Mesenchymal stem cell (in vitro differentiated cells and primary cell): ENCODE measurements around the gene ORAI2. TPM values are rescaled to one million over a fixed set of nuclear protein-coding genes. Genes with fewer than 3 reads are reported as not detected.

ENCODE experiments used
- DNase-seq: peaks from one replicate; pipeline ENCODE4 v3.0.0-alpha.2; 2013
- H2AFZ ChIP-seq: one replicate; pipeline ENCODE4 v1.6.1; 2013; ENCODE audit warnings: low read depth, mild to moderate bottlenecking, control low read depth, inconsistent platforms, low read length, moderate library complexity
- H2AK5ac ChIP-seq: 2 replicates; pipeline ENCODE4 v1.6.1; 2013; ENCODE audit warnings: low read length, moderate library complexity, mild to moderate bottlenecking, inconsistent platforms; ENCODE audit not compliant: severe bottlenecking
- H2BK120ac ChIP-seq: one replicate; pipeline ENCODE4 v1.6.1; 2013; ENCODE audit warnings: low read depth, mild to moderate bottlenecking, inconsistent platforms, low read length, moderate library complexity
- H2BK12ac ChIP-seq, 2 experiments: one replicate each; pipeline ENCODE4 v1.6.1; 2013; ENCODE audit warnings: inconsistent platforms in 2 of 2, low read length in 2 of 2, mild to moderate bottlenecking in 2 of 2, moderate library complexity in 2 of 2, control low read depth in 1 of 2
- H2BK15ac ChIP-seq: one replicate; pipeline ENCODE4 v1.6.1; 2013; ENCODE audit warnings: mild to moderate bottlenecking, low read depth, inconsistent platforms; ENCODE audit not compliant: poor library complexity, severe bottlenecking
- H2BK5ac ChIP-seq: 2 replicates; pipeline ENCODE4 v1.6.1; 2013; ENCODE audit warnings: low read depth, mild to moderate bottlenecking, low read length, control low read depth, inconsistent platforms; ENCODE audit not compliant: poor library complexity, severe bottlenecking
- H3K14ac ChIP-seq, 2 experiments: one replicate each; pipeline ENCODE4 v1.6.1; 2013; ENCODE audit warnings: inconsistent platforms in 2 of 2, low read length in 2 of 2, control low read depth in 1 of 2, mild to moderate bottlenecking in 1 of 2, moderate library complexity in 1 of 2
- H3K18ac ChIP-seq, 2 experiments: one replicate each; pipeline ENCODE4 v1.6.1; 2013; ENCODE audit warnings: inconsistent platforms in 2 of 2, low read length in 2 of 2, control low read depth in 1 of 2, low read depth in 1 of 2, mild to moderate bottlenecking in 1 of 2
- H3K23ac ChIP-seq, 2 experiments: one replicate each; pipeline ENCODE4 v1.6.1; 2013; ENCODE audit warnings: inconsistent platforms in 2 of 2, low read length in 2 of 2, mild to moderate bottlenecking in 2 of 2, moderate library complexity in 2 of 2, control low read depth in 1 of 2
- H3K27ac ChIP-seq: 2 replicates; pipeline ENCODE4 v1.5.1; 2013; ENCODE audit warnings: mild to moderate bottlenecking, moderate library complexity, low read length, control low read depth, inconsistent platforms; ENCODE audit not compliant: poor library complexity, severe bottlenecking
- H3K27me3 ChIP-seq, 2 experiments: 2 replicates each; pipeline versions ENCODE4 v1.6.1 to v1.7.0; 2013; ENCODE audit warnings: low read length in 2 of 2, mild to moderate bottlenecking in 2 of 2, moderate library complexity in 2 of 2, control low read depth in 1 of 2, inconsistent platforms in 1 of 2; ENCODE audit not compliant: control insufficient read depth in 1 of 2, insufficient read depth in 1 of 2
- H3K36me3 ChIP-seq, 2 experiments: 2 replicates each; pipeline versions ENCODE4 v1.6.1 to v1.7.0; 2013; ENCODE audit warnings: low read length in 2 of 2, control low read depth in 1 of 2, inconsistent platforms in 1 of 2, low read depth in 1 of 2, mild to moderate bottlenecking in 1 of 2; ENCODE audit not compliant: insufficient read depth in 2 of 2, control insufficient read depth in 1 of 2
- H3K4ac ChIP-seq, 2 experiments: one replicate each; pipeline ENCODE4 v1.6.1; 2013; ENCODE audit warnings: inconsistent platforms in 2 of 2, low read length in 2 of 2, mild to moderate bottlenecking in 2 of 2, moderate library complexity in 2 of 2, control low read depth in 1 of 2, low read depth in 1 of 2
- H3K4me1 ChIP-seq: 2 replicates; pipeline ENCODE4 v1.6.1; 2013; ENCODE audit warnings: low read depth, low read length, control low read depth; ENCODE audit not compliant: control insufficient read depth, insufficient read depth
- H3K4me2 ChIP-seq: 2 replicates; pipeline ENCODE4 v1.6.1; 2013; ENCODE audit warnings: low read length, mild to moderate bottlenecking, inconsistent platforms; ENCODE audit not compliant: poor library complexity, severe bottlenecking
- H3K4me3 ChIP-seq, 2 experiments: 2 replicates each; pipeline versions ENCODE4 v1.5.1 to v1.7.0; 2013; ENCODE audit warnings: low read length in 2 of 2, mild to moderate bottlenecking in 2 of 2, control low read depth in 1 of 2, low read depth in 1 of 2; ENCODE audit not compliant: insufficient read depth in 1 of 2
- H3K79me1 ChIP-seq: replicated peaks from 2 replicates; pipeline ENCODE4 v1.6.1; 2013; ENCODE audit warnings: mild to moderate bottlenecking, control low read depth, low read length, inconsistent platforms; ENCODE audit not compliant: poor library complexity, severe bottlenecking
- H3K9ac ChIP-seq: 2 replicates; pipeline ENCODE4 v1.7.0; 2013; ENCODE audit warnings: mild to moderate bottlenecking, low read length, moderate library complexity
- H3K9me3 ChIP-seq: 2 replicates; pipeline ENCODE4 v1.7.0; 2013; ENCODE audit warnings: mild to moderate bottlenecking, low read length; ENCODE audit not compliant: control insufficient read depth
- H4K8ac ChIP-seq: one replicate; pipeline ENCODE4 v1.6.1; 2013; ENCODE audit warnings: inconsistent platforms, mild to moderate bottlenecking, low read length, moderate library complexity
- H4K91ac ChIP-seq: one replicate; pipeline ENCODE4 v1.6.1; 2013; ENCODE audit warnings: mild to moderate bottlenecking, low read length, inconsistent platforms
- WGBS: methylation state at CpG from one replicate; pipeline ENCODE4 v1.1.7; 2013; ENCODE audit warnings: mixed read lengths; 5-methylcytosine and 5-hydroxymethylcytosine counted together
- polyA plus RNA-seq, 2 experiments: library from polyadenylated mRNA; stranded (reverse); fragments of 200-250 nt; gene quantifications; one replicate each; pipeline ENCODE4 v1.2.3, GENCODE V29; 2013

The ORAI2 gene
- 65.2 TPM for polyA plus RNA-seq (2013, experiment 1 of 2)
- 65.3 TPM for polyA plus RNA-seq (2013, experiment 2 of 2)

GRCh38 chr7:102433219-102434038 lies at the start of gene ORAI2:
Gene ORAI2, plus strand, starts transcription at chr7:102433575. Its CDS starts 5,382 bp downstream, at chr7:102438957.
- H3K4me2 ChIP-seq, result peak within 1 kb of the TSS; percentile 77

GRCh38 chr7:102387064-102387463 lies 46.3 kb upstream of the ORAI2 start:
- no peak overlapping the region for H3K18ac ChIP-seq
- no peaks in the 10 kb centered on the region for H3K27me3 ChIP-seq
- H3K14ac ChIP-seq, result no peak overlapping the region
- peaks cover 10% of the 10 kb centered on the region for H3K79me1 ChIP-seq
- H4K8ac ChIP-seq, result no peak overlapping the region
- no peak overlapping the region for H2BK15ac ChIP-seq
- no peaks in the 10 kb centered on the region for H3K9me3 ChIP-seq
- no peak overlapping the region for H3K4me2 ChIP-seq
- no peak overlapping the region for H3K27ac ChIP-seq
- H3K23ac ChIP-seq, result no peak overlapping the region
- DNase-seq, result no peak
- H4K91ac ChIP-seq, result no peak overlapping the region
- peaks cover 21 to 35% of the 10 kb centered on the region in 2 experiments for H3K36me3 ChIP-seq
- WGBS, result 97% methylated on average over 6 of the region's 6 CpGs
- H3K9ac ChIP-seq, result no peak overlapping the region
- H2BK120ac ChIP-seq, result no peak overlapping the region
- no peak overlapping the region for H2BK5ac ChIP-seq
- no peak overlapping the region for H3K4me3 ChIP-seq
- no peak overlapping the region for H2BK12ac ChIP-seq
- no peak overlapping the region for H2AFZ ChIP-seq
- H2AK5ac ChIP-seq, result no peak overlapping the region
- H3K4ac ChIP-seq, result no peak overlapping the region
- H3K4me1 ChIP-seq, result peaks cover 2% of the 10 kb centered on the region

More at GRCh38 chr7:102433219-102434038, at the start of gene ORAI2:
- 1% methylated on average over 56 of the region's 90 CpGs for WGBS
- no peak within 1 kb of the TSS for H2AK5ac ChIP-seq
- peak within 1 kb of the TSS in 1 of 2 experiments; percentile 97 for H3K14ac ChIP-seq
- peak within 1 kb of the TSS; percentile 90 for H2BK120ac ChIP-seq
- peak within 1 kb of the TSS; percentile 92 to 97 for H3K4ac ChIP-seq
- H3K9me3 ChIP-seq, result no peaks in the 10 kb centered on the region
- peaks cover 31% of the 10 kb centered on the region for H3K4me1 ChIP-seq
- peak within 1 kb of the TSS; percentile 92 for H3K27ac ChIP-seq
- H3K23ac ChIP-seq, result peak within 1 kb of the TSS in 1 of 2 experiments; percentile 81
- peak within 1 kb of the TSS; percentile 90 for H3K9ac ChIP-seq
- peak within 1 kb of the TSS; percentile 95 for H4K8ac ChIP-seq
- H3K27me3 ChIP-seq, result no peaks in the 10 kb centered on the region
- peak within 1 kb of the TSS; percentile 98 for H2BK15ac ChIP-seq
- H2AFZ ChIP-seq, result peak within 1 kb of the TSS; percentile 85
- peak within 1 kb of the TSS; percentile 90 for H2BK5ac ChIP-seq
- peaks cover 7 to 19% of the 10 kb centered on the region in 2 experiments for H3K36me3 ChIP-seq
- H3K18ac ChIP-seq, result peak within 1 kb of the TSS; percentile 88 to 98
- H4K91ac ChIP-seq, result peak within 1 kb of the TSS; percentile 99
- peak within 1 kb of the TSS; percentile 38 to 88 for H2BK12ac ChIP-seq
- peak within 1 kb of the TSS; percentile 88 for H3K4me3 ChIP-seq
- DNase-seq, result peak; percentile 72
- H3K79me1 ChIP-seq, result peaks cover 19% of the 10 kb centered on the region

GRCh38 chr7:102389810-102390209 lies 43.6 kb upstream of the ORAI2 start:
- no peak overlapping the region for H3K23ac ChIP-seq
- H3K79me1 ChIP-seq, result peaks cover 10% of the 10 kb centered on the region
- H2BK15ac ChIP-seq, result no peak overlapping the region
- no peak overlapping the region for H3K27ac ChIP-seq
- H2AK5ac ChIP-seq, result no peak overlapping the region
- H3K4ac ChIP-seq, result no peak overlapping the region
- H2BK12ac ChIP-seq, result no peak overlapping the region
- WGBS, result no CpG with 5 or more reads among the region's 3 CpGs
- H2BK120ac ChIP-seq, result no peak overlapping the region
- H3K4me2 ChIP-seq, result no peak overlapping the region
- no peak overlapping the region for H3K14ac ChIP-seq
- H3K18ac ChIP-seq, result no peak overlapping the region
- H2BK5ac ChIP-seq, result no peak overlapping the region
- peaks cover 22 to 33% of the 10 kb centered on the region in 2 experiments for H3K36me3 ChIP-seq
- no peak overlapping the region for H3K4me3 ChIP-seq
- no peaks in the 10 kb centered on the region for H3K9me3 ChIP-seq
- no peak for DNase-seq
- no peak overlapping the region for H2AFZ ChIP-seq
- no peak overlapping the region for H3K9ac ChIP-seq
- H3K4me1 ChIP-seq, result peaks cover 2% of the 10 kb centered on the region
- no peaks in the 10 kb centered on the region for H3K27me3 ChIP-seq
- no peak overlapping the region for H4K8ac ChIP-seq
- no peak overlapping the region for H4K91ac ChIP-seq

- Histone ChIP-seq H2BK5ac (no peak overlapping the region), H3K14ac (no peak overlapping the region), H3K23ac (no peak overlapping the region), H2AFZ (no peak overlapping the region), H3K4me2 (no peak overlapping the region), H3K36me3 (peaks cover 22 to 33% of the 10 kb centered on the region in 2 experiments), H4K91ac (no peak overlapping the region), H3K18ac (no peak overlapping the region), H3K9ac (no peak overlapping the region), H3K4ac (peak overlapping the region in 1 of 2 experiments; percentile 49), H2AK5ac (peak overlapping the region; percentile 42), H4K8ac (peak overlapping the region; percentile 9), H3K9me3 (no peaks in the 10 kb centered on the region), H3K27ac (no peak overlapping the region), H3K4me3 (no peak overlapping the region), H2BK12ac (no peak overlapping the region), H3K79me1 (peaks cover 12% of the 10 kb centered on the region), H2BK15ac (no peak overlapping the region), H3K4me1 (peaks cover 5% of the 10 kb centered on the region), H2BK120ac (no peak overlapping the region), H3K27me3 (no peaks in the 10 kb centered on the region)
- 53% methylated on average over 9 of the region's 12 CpGs for WGBS
- DNase-seq, result peak; percentile 77
These were observed 42.5 kb upstream of the ORAI2 start for GRCh38 chr7:102390697-102391484.
